ENCODE results near the gene NHS.

Gene NHS

GRCh38 chrX:17633546-17633945 is 258.5 kb downstream of the NHS start:
- DNase-seq, result no peak

GRCh38 chrX:17634542-17635207 is 259.7 kb downstream of the NHS start:
- DNase-seq, result no peak

- no peak for DNase-seq
These were observed 260.2 kb downstream of the NHS start for GRCh38 chrX:17635231-17635630.

- no peak for DNase-seq
These were observed 262.2 kb downstream of the NHS start for GRCh38 chrX:17637235-17637634.

- DNase-seq, result peak; percentile 12
These were observed 263.7 kb downstream of the NHS start for GRCh38 chrX:17638731-17639130.

- no peak for DNase-seq
These were observed 267.9 kb downstream of the NHS start for GRCh38 chrX:17642891-17643290.

- DNase-seq, result no peak
These were observed 268.5 kb downstream of the NHS start for GRCh38 chrX:17643528-17643927.

GRCh38 chrX:17644001-17644400 is 269.0 kb downstream of the NHS start:
- DNase-seq, result no peak

- no peak for DNase-seq
These were observed 279.1 kb downstream of the NHS start for GRCh38 chrX:17654116-17654515.

GRCh38 chrX:17655211-17656034 is 280.4 kb downstream of the NHS start:
- DNase-seq, result no peak

GRCh38 chrX:17656035-17656418 is 281.0 kb downstream of the NHS start:
- DNase-seq, result no peak

- DNase-seq, result no peak
These were observed 281.6 kb downstream of the NHS start for GRCh38 chrX:17656556-17656955.

- no peak for DNase-seq
These were observed 287.4 kb downstream of the NHS start for GRCh38 chrX:17662391-17662790.

- no peak for DNase-seq
These were observed 293.9 kb downstream of the NHS start for GRCh38 chrX:17668929-17669328.

GRCh38 chrX:17669458-17669857 is 294.5 kb downstream of the NHS start:
- no peak for DNase-seq

GRCh38 chrX:17669891-17670290 is 294.9 kb downstream of the NHS start:
- DNase-seq, result no peak

- DNase-seq, result no peak
These were observed 295.9 kb downstream of the NHS start for GRCh38 chrX:17670874-17671273.

- no peak for DNase-seq
These were observed 299.6 kb downstream of the NHS start for GRCh38 chrX:17674601-17675000.

GRCh38 chrX:17679261-17679660 is 304.3 kb downstream of the NHS start:
- no peak for DNase-seq

- no peak for DNase-seq
These were observed 304.8 kb downstream of the NHS start for GRCh38 chrX:17679820-17680219.

GRCh38 chrX:17680732-17681413 is 305.9 kb downstream of the NHS start:
- DNase-seq, result no peak

- DNase-seq, result no peak
These were observed 307.3 kb downstream of the NHS start for GRCh38 chrX:17682259-17682658.

- no peak for DNase-seq
These were observed 310.0 kb downstream of the NHS start for GRCh38 chrX:17685026-17685425.

- DNase-seq, result no peak
These were observed 312.6 kb downstream of the NHS start for GRCh38 chrX:17687648-17688047.
